Measurements from ENCODE around the gene LRPAP1.
"Not testable (repeated sequence)": the region's sequence is repeated elsewhere in the genome, so short reads cannot be mapped to it uniquely, and the experiment has no call there.

Gene LRPAP1

GRCh38 chr4:3518941-3519340 is 13.3 kb downstream of the LRPAP1 start:
- no peak for DNase-seq (ENCODE audit: low read depth)

DNA sequence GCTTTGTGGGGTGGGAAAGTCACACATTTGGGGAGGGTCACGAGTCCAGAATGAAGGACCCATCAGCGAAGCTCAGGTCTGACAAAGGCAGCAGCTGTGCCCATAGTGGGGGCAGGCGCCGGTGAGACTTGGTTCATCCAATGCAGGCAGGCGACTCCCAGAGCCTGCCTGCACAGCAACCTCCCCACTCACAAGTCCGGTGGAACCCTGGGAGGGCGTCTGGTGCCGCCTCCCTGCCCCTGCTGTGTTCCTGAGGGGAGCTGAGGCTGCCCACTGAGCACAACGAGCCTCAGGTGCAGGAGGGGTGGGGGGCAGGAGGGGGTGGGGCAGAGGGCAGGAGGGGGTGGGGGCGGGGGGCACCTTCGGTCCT is 13.7 kb downstream of the LRPAP1 start:
- DNase-seq (ENCODE audit: low read depth), result no peak

DNA sequence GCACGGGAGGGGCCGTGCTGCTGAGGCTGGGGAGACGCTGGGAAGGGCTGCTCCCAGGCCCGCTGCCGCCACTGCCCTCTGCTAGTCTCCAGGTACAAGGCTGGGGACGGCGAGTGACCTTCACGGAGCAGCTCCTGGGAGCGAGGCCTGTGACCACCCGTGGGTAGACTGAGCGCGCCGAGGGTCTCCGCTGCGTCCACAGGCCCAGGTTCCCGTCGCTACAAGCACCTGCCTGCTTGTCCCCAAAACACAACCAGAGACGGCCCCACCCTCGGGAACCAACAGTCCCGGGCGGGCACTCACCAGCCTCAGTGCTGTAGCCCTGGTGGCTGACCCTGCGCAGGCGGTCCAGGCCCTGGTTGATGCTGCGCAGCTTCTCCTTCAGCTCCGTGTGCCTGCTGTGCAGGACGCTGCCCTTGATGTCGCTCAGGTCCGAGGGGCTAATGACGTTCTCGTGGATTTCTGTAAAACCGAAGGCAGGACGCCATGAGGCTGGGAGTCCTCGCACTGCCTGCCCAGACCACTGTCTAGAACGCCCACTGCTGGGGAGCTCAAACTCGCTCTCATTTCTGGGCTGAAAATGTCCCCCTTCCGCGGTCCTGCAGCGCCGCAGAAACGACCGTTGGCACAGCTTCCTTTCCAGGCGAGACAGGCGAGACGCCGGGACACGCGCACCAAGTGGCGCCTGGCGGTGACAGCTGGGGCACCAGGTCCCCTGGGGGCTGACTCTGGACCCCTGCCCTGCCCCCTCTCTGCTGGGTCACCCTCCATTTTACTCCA is 14.3 kb downstream of the LRPAP1 start:
- DNase-seq (ENCODE audit: low read depth), result no peak

GRCh38 chr4:3516836-3517730 is 15.1 kb downstream of the LRPAP1 start:
- no peak for DNase-seq (ENCODE audit: low read depth)

DNA sequence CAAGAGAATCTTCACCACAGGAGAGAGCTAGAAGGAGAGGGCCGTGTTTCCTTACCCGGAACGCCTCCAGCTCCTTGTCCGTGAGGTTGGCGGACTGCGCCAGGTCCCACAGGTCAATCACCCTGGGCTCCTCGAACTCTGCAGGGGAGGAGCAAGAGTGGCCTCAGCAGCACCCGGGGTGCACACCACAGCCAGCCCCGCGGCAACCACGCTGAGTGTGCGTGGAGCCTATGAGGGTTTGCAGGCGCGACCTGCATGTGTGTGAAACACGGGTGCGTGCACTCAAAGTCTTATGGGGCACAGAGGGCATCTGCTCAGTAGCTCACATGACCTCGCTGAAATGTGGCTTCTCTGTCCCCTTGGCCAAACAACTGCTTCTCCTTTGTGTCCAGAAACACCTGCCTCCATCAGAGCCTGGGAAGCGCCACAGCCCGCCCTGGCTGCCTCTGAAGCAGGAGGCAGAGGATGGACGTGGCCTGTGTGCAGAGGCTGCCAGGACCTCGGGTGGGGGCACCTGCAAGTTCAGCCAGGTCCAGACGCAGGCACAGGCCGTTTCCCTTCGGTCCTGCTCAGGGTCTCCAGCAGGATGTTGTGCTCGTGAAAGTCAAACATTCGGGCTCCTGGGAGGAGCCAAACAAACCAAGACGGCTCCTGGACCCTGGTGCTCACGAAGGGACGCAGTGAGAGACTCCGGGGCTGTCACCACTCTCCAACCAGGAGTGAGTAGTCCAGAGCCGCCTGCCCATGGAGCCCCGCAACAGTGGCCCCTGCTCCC is 16.0 kb downstream of the LRPAP1 start:
- no peak for DNase-seq (ENCODE audit: low read depth)

GRCh38 chr4:3515646-3516045 is 16.6 kb downstream of the LRPAP1 start:
- no peak for DNase-seq (ENCODE audit: low read depth)

- no peak for DNase-seq (ENCODE audit: low read depth)
These were observed 17.3 kb downstream of the LRPAP1 start for GRCh38 chr4:3514806-3515501.

DNA sequence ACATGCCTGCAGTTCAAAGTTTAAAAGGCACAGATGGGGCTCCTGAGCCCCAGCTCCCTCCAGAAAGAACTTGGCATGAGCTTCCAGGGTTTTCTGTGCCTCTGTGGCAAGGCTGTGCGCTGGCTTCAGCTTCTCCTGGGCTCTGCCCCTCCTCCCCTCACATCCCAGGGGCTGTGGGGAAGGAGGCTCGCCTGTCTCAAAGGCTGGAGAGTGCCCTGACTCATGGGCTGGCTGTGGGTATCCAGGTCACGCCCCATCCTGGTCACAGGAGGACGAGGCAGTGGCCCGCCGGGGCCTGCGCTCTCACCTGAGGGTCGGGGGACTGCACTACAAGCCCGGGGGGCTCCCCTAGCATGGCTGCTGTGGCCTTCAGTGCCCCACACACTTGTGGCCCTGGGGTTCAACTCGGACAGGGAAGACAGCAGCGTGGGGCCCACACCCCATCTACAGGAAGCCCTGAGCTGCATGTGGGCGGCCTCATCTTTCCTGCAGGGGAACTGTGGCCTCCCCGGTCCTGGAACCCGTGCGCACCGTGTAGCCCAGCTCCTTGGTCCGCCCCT is 17.9 kb downstream of the LRPAP1 start:
- no peak for DNase-seq (ENCODE audit: low read depth)

DNA sequence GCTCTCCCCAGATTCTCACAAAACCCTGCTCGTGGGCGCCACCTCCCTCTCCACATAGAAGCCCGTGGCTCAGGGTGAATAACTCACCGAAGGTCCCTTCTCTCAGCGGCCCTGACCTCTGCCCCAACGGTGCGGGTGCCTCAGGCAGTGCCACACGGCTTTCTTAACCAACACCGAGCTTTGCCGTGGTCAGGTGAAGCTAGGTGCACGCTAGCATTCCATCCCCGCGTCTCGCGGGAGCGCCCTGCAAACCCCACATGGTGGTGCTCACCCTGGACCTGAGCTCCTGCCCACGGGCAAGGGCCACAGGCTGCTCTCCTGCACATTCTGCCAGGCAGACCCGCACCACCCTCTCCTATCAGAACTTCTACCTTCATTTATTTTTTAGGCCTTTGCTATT is 18.4 kb downstream of the LRPAP1 start:
- no peak for DNase-seq (ENCODE audit: low read depth)

- no peak for DNase-seq (ENCODE audit: low read depth)
These were observed 19.5 kb downstream of the LRPAP1 start for GRCh38 chr4:3512719-3513118.

DNA sequence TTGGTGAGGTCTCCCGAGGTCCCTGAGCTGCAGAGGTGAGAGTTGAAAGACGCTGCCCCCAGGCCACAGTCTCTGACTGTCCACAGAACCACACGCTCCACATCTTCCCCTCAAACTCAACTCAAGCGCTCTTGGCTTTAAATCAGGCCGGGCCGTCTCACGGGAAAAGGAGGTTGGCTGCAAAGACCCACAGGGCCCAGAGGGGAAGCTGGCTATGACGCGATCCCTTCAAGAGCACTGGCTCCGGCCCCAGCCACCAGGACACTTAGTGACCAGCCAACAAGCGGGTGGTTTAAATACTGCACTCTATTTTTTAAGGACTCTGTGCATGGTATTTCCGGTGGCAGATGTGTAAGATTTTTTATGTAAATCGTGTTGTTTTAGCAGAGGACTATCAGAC is 19.9 kb downstream of the LRPAP1 start:
- no peak for DNase-seq (ENCODE audit: low read depth)

DNA sequence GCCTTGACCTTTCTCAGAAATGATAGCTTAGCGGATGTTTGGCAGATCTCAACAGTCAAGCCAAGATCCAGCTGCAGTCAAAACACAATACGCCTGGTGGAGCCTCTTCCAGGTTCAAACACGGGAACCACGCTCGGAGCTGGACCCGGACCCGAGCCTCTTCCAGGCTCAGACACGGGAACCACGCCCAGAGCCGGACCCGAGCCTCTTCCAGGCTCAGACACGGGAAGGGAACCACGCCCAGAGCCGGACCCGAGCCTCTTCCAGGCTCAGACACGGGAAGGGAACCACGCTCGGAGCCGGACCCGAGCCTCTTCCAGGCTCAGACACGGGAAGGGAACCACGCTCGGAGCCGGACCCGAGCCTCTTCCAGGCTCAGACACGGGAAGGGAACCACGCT is 20.6 kb downstream of the LRPAP1 start:
- not testable (repeated sequence) for DNase-seq (ENCODE audit: low read depth)

GRCh38 chr4:3511187-3511586 is 21.0 kb downstream of the LRPAP1 start:
- DNase-seq (ENCODE audit: low read depth), result no peak

DNA sequence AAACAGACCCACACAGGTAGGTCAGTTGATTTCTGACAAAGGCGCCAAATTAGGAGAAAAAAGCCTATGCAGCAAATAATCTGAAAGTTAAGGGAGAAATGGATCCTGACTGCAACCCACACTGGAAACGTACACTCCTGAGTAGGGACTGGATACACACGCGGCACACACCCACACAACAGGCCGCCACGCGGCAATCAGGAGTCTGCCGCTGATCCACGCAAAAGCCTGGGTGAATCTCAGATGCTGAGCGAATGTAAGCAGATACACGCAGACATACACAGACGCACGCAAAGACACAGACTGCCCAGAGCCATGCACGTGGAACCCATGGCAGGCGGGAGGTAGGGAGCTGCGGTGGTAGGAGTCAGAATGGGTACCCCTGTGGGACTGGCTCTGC is 21.7 kb downstream of the LRPAP1 start:
- DNase-seq (ENCODE audit: low read depth), result no peak

DNA sequence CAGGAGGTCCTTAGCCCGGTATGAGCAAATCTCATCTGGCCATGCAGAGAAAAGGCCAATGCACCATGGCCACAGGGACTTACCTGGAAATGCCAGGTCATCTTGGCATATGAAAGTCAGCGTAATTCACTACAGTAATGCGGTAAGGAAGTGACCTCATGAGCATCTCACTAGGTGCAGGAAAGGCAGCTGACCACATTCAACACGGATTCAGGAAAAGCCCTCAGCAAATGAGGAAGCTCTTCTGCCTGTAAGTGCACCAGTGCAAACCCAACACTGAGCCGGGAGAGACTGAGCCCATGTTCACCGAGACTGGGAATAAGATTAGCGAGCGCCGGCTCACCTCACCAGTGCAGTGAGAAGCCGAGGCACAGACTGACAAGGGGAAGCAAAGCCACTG is 23.7 kb downstream of the LRPAP1 start:
- no peak for DNase-seq (ENCODE audit: low read depth)

GRCh38 chr4:3505231-3505630 is 27.0 kb downstream of the LRPAP1 start:
- no peak for DNase-seq (ENCODE audit: low read depth)

GRCh38 chr4:3502941-3503936 is 29.0 kb downstream of the LRPAP1 start:
- no peak for DNase-seq (ENCODE audit: low read depth)

DNA sequence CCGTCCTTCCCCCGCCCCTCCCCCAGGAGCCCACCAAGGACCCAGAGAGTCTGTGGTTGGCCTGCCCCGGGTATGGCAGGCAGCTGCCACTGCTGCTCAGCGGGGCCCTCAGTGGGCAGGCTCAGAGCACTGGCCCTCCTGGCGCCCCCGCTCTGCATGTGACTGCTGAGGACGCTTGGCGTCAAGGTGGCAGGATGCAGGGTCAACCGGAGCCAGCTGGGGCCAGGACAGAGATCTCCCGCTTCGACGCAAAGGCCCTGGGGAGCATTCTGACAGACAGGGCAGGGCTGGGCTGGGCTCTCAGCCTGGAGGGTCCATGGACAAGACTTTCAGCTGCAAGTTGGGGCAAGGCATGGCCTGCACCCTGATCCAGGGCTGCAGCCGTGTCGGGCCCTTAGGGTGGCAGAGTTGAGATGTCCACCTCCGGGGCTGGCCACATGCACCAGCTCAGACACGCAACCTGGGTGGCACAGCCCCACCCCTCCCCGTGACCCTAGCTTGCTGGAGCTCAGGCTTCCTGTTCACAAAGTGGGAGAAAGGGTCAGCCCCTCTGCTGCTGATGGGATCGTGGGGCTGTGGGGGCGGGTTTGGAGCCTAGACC is 30.3 kb downstream of the LRPAP1 start:
- no peak for DNase-seq (ENCODE audit: low read depth)

GRCh38 chr4:3501126-3501824 is 30.9 kb downstream of the LRPAP1 start:
- DNase-seq (ENCODE audit: low read depth), result no peak
